Glomerular endothelial cell (primary cell): ENCODE measurements around the gene SMAGP. TPM values are rescaled to one million over a fixed set of nuclear protein-coding genes. Genes with fewer than 3 reads are reported as not detected.
"Not testable (repeated sequence)": the region's sequence is repeated elsewhere in the genome, so short reads cannot be mapped to it uniquely, and the experiment has no call there.

Source experiments
- DNase-seq: peaks from one replicate; pipeline ENCODE4 v3.0.0-alpha.2; 2011; ENCODE audit warnings: low read depth, low spot score; ENCODE audit errors: extremely low read depth
- total RNA-seq: library from RNA; depleted of rRNA; stranded (reverse); fragments of >200 nt; gene quantifications from 2 replicates; pipeline ENCODE4 v1.2.3, GENCODE V29; 2015

SMAGP gene
- total RNA-seq, result 15.4 and 27.2 TPM in 2 replicates

GRCh38 chr12:51270067-51270950, at the start of gene SMAGP:
TSS of gene SMAGP (minus strand) at chr12:51270415. CDS start at chr12:51269278, 1,137 bp downstream.
- DNase-seq, result no peak

- no peak for DNase-seq
Measured at GRCh38 chr12:51318846-51319599, 48.8 kb upstream of the SMAGP start.

DNA sequence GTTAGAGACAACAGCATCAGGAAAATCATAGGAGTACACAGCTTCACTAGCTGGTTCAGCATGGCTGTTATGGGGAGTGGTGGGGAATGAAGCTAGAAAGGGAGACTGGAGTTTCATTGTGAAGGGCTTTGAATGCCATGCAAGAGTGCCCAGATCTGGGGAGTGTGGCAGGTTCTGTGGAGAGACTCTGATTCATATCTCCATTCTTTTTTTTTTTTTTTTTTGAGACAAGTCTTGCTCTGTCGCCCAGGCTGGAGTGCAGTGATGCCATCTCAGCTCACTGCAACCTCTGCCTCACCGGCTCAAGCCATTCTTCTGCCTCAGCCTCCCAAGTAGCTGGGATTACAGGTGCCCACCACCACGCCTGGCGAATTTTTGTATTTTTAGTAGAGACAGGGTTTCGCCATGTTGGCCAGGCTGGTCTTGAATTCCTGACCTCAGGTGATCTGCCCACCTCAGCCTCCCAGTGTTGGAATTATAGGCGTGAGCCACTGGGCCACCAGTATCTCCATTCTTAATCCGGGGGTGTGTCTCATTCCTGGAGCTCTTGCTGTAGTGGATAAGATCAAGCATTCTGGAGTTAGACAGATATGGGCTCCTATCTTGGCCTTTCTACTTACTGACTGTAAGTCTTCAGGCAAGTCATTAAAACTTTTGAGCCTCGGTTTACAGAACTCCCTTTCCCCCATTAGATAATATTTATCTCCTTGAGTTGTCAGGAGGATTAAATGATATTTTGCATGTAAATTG, 48.0 kb upstream of the SMAGP start:
- DNase-seq, result not testable (repeated sequence)

DNA sequence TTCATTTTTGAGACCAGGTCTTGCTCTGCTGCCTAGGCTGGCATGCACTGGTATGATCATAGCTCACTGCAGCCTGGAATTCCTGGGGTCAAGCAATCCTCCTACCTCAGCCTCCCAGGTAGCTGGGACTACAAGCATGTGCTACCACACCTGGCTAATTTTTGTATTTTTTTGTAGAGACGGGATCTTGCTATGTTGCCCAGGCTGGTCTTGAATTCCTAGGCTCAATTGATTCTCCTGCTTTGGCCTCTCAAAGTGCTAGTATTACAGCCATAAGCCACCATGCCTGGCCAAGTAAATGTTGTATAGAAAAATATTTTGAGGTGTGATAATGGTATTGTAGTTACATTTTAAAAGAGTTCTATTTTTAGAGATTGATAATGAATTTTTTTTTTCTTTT, 41.2 kb upstream of the SMAGP start:
- no peak for DNase-seq

DNA sequence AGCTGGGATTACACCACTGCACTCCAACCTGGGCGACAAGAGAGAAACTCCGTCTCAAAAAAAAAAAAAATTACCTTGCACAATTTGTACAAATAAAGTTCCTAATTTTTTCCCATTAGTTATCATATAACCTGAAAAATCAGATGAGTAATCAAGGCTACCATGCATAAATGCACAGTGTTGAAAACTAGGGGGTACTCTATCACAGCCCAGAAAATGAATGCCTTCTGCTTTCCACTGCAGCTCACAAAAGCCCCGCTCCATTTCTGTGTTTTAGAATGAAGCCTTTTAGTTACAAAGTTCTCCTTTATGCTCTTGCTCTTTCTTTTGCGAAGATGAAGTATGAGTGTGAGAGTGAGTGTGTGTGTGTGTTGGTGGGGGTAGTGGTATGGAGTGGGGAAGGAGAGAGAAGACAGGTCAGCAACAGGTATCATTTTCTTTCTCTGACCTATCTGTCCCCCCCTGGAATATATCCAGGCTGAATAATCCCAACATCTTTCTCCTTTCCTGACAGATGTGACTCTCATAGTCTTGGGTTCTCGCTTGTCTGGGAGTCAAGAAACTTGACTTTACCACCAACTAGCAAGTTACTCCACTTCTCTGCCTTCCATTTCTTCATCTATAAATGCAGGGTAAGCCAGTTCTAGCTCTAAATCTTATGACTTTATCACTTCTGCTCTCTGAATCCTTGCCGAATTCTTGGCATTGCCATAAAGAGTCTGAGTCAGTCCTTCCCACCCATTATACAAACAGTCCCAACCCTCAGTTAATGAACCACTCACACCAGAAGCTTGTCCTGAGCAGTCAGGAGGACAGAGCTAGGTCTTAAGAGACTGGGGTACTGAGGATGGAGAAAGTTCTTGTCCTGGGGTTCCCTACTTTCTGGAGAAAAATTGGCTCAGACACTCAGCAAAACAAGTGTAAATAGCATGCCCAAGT, 37.7 kb upstream of the SMAGP start:
- no peak for DNase-seq

- DNase-seq, result no peak
Measured at GRCh38 chr12:51306507-51306906, 36.3 kb upstream of the SMAGP start.

DNA sequence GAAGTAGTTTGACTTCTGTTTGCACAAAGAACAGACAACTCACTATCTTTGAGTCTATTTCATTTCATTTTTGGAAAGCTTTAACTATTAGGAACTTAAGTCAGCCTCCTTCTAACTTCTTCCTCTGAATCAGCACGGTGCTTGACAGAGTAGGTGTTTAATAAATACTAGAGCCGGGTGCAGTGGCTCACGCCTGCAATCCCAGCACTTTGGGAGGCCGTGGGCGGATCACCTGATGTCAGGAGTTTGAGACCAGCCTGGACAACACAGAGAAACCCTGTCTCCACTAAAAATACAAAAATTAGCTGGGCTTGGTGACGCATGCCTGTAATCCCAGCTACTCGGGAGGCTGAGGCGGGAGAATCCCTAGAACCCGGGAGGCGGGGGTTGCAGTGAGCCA, 30.6 kb upstream of the SMAGP start:
- DNase-seq, result not testable (repeated sequence)

DNA sequence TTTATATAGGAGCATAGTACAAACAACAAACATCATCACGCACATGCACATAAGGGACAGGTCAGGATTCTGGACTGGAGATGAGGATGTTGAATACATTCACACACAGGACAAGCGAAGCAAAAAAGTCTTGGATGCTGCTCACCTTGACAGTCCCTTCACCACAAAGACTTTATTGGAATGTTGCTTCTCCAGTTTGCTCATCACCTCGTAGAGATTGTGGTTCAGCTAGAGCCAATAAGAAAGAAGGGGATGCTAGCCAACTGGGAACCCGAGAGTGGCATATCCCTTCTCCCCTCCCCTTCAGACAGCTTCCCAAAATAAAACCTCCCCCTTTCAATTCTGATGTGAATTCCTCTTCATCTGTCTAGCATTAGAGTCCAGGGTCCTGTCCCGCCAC, 25.4 kb upstream of the SMAGP start:
- DNase-seq, result no peak

- not testable (repeated sequence) for DNase-seq
Measured at GRCh38 chr12:51294097-51294496, 23.9 kb upstream of the SMAGP start.

DNA sequence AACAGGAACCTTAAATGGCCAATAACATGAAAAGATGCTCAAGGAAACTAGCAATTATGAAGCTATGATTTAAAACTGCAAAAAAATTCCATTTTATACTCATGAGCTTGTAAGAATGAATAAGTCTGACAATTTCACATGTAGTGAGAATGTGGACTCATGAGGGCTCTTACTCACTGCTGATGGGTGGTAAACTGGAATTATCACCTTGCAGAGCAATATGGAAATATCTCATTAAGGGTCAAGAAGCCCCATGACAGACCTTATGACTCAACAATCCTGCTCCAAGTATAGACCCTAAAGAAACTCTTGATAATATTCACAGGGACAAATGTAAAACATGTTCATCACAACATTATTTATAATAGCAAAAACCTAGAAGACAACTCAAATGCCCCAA, 23.5 kb upstream of the SMAGP start:
- DNase-seq, result no peak

- not testable (repeated sequence) for DNase-seq
Measured at GRCh38 chr12:51291603-51292513, 21.6 kb upstream of the SMAGP start.

- no peak for DNase-seq
Measured at GRCh38 chr12:51285843-51286242, 15.6 kb upstream of the SMAGP start.

DNA sequence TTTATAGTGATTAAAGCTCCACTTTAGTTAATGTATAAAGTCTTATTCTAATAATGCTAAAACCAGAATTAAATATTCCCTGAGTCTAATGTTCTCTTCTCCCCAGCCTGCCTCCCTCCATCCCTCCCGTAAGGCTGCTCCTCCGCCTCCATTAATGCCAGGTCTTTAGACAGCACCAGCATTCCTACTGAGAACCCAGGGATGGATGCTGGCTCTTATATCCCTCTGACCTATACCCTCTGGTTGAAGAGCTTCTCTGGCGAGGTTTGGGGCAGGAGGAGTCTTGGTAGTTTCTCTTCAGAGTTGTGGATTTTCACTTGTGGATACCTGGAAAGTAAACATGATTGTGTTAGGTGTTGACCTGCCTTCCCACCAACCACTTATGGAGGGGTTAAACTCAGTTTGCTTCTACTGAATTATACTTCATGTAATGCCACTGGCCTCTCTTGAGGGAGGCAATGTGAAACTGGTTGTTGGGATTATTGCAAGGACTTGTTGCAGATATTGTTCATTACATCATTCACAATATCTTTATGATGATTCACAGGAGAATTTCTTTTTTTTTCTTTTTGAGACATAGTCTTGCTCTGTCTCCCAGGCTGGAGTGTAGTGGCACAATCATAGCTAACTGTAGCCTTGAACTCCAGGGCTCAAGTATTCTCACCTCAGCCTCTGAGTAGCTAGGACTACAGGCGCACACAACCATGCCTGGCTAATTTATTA, 11.1 kb upstream of the SMAGP start:
- DNase-seq, result no peak

DNA sequence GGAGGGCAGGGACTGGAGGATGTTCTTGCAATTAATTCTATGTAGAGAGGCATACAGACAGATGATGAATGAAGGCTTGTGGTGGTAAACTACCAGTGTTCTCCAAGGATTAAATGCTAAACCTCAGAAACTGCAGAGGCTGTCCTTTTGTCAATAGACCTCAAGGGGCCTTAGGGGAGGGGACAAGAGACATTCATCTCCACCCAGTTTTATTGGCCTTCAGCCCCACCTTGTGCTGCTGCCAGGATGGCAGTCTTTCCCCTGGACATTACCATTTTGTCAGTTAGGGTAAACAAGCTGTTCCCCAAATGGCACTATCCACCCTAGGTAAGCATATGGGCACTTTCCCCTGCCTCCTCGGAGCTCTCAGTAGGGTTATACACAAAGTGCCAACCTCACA, 4.9 kb upstream of the SMAGP start:
- DNase-seq, result no peak

DNA sequence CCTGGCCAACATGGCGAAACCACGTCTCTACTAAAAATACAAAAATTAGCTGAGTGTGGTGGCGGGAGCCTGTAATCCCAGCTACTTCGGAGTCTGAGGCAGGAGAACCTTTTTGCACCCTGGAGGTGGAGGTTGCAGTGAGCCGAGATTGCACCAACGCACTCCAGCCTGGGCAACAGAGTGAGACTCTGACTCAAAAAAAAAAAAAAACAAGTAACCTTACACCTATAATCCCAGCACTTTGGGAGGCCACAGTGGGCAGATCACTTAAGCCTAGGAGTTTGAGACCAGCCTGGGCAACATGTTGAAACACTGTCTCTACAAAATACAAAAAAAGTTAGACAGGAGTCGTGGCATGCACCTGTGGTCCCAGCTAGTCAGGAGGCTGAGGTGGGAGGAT, 2.6 kb upstream of the SMAGP start:
- DNase-seq, result not testable (repeated sequence)

DNA sequence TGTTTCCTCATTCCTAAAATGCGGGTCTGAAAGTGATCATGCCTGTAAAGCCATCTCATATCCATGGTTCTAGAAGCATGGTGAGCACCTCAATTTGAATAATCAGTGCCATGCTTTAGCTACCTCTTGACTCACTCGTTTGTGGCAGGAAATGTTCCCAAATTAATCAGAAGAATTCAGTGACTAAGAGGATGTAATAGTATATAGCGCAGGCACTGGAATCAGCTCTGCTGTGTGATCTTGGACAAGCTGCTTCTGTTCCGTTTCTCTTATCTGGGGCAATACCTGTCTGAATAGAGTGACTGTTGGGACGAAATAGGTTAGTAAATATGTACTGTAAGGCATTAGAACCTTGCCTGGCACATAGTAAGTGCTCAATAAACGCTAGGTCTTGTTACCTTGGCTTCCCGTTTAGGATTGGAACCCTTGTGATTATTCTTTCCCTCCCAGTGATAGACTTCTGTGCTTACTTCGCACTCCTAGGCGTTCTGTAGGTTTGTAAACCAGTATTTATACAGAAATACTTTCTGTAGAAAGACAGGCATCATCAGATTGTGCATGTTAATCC, 820 bp upstream of the SMAGP start:
- DNase-seq, result no peak

- no peak for DNase-seq
Measured at GRCh38 chr12:51269174-51270066, 795 bp downstream of the SMAGP start.
